ENCODE data around the gene PTPRG. TPM values are rescaled to one million over a fixed set of nuclear protein-coding genes. Genes with fewer than 3 reads are reported as not detected.

PTPRG gene
- total and polyA plus RNA-seq, 4 donors = 3.6 to 35.6 (median 8.1) TPM

DNA sequence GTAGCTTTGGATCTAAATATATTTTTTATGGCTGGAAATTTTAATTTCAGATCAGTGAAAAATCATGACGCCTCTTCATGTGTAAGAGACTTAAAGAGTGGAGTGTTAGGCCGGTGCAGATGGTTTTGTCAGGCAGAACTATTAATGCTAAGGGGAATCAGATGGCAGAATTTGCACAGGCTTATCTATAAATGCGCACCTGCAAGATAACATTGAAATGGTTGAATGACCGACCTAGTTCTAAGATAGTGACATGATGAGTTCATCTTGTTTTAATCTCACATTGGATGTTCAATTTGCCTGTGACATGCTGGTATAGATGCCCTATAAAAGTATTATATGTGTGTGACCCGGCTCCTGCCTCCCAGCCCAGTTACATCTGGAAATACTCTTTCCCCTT is 471.4 kb downstream of the PTPRG start:
- peaks cover 0 to 1% (median 0%) of the 10 kb centered on the region in 4 donors for H3K36me3 ChIP-seq (ENCODE audit: control insufficient read depth in 4 of 4, insufficient read depth in 3 of 4, low read depth in 1 of 4, low read length in 3 of 4)
- no peaks in the 10 kb centered on the region for H3K9me3 ChIP-seq (ENCODE audit: control insufficient read depth in 4 of 4, low read length in 3 of 4)
- WGBS = 95% methylated on average over 5 of the region's 5 CpGs
- TF ChIP-seq YY1 (IDR thresholded peaks at IDR 0.05) = no peak
- H3K4me3 ChIP-seq (ENCODE audit: low read depth in 1 of 3, low read length in 3 of 3) = no peak overlapping the region
- H3K4me1 ChIP-seq (ENCODE audit: control insufficient read depth in 4 of 4, insufficient read depth in 4 of 4, low read length in 3 of 4) = no peaks in the 10 kb centered on the region
- H3K9ac ChIP-seq (ENCODE audit: low read depth in 1 of 2, low read length in 2 of 2) = no peak overlapping the region
- no peak for DNase-seq (ENCODE audit: low spot score)
- no peaks in the 10 kb centered on the region for H3K27me3 ChIP-seq (ENCODE audit: control insufficient read depth in 4 of 4, insufficient read depth in 4 of 4, low read length in 3 of 4)
- no peak overlapping the region for H3K27ac ChIP-seq (ENCODE audit: low read depth in 1 of 2, low read length in 2 of 2)

DNA sequence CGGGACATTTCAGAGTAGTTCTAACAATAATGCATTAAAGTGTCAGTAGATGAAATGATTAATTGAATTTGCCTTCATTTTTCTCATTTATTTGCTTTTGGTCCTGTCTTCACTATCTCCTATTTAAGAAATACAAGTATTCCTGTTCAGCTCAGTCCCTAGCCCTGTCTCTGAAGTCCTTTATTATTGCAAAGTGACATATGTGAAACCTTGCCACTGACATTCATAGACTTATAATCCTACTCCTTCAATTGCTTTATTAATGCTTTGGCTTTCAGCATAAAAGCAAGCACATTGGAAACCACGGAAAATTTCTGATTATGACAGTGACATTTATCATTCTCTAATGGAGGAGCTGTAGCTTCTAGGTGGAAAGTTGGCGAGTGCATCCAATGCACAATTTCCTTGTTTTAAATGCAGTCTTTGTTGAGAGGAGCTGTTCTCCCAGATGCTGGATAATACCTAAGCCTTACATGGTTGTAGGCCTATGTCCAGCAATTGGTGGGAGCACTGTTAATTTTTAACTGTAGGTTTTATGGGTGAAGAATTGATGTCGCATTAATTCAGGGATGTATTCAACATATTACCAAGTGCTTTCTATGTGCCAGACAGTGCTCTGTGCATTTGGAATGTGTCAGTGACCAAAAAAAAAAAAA is 474.2 kb downstream of the PTPRG start:
- WGBS = 94% methylated on average over 4 of the region's 4 CpGs
- H3K27ac ChIP-seq (ENCODE audit: low read depth in 1 of 2, low read length in 2 of 2) = no peak overlapping the region
- TF ChIP-seq EGR1 (IDR thresholded peaks at IDR 0.05; ENCODE audit: low read depth in 2 of 2) (no peak), HNF4A (conservative IDR thresholded peaks at IDR 0.05) (no peak), FOXA2 (IDR thresholded peaks at IDR 0.05) (no peak), GABPA (IDR thresholded peaks at IDR 0.05 in 1 of 2, conservative IDR thresholded peaks at IDR 0.05 in 1 of 2) (no peak), NR2F2 (IDR thresholded peaks at IDR 0.05) (no peak), FOXA1 (IDR thresholded peaks at IDR 0.05) (no peak), YY1 (IDR thresholded peaks at IDR 0.05) (no peak), SP1 (IDR thresholded peaks at IDR 0.05) (no peak), JUND (IDR thresholded peaks at IDR 0.05) (no peak)
- TF ChIP-seq, protein P1, sequence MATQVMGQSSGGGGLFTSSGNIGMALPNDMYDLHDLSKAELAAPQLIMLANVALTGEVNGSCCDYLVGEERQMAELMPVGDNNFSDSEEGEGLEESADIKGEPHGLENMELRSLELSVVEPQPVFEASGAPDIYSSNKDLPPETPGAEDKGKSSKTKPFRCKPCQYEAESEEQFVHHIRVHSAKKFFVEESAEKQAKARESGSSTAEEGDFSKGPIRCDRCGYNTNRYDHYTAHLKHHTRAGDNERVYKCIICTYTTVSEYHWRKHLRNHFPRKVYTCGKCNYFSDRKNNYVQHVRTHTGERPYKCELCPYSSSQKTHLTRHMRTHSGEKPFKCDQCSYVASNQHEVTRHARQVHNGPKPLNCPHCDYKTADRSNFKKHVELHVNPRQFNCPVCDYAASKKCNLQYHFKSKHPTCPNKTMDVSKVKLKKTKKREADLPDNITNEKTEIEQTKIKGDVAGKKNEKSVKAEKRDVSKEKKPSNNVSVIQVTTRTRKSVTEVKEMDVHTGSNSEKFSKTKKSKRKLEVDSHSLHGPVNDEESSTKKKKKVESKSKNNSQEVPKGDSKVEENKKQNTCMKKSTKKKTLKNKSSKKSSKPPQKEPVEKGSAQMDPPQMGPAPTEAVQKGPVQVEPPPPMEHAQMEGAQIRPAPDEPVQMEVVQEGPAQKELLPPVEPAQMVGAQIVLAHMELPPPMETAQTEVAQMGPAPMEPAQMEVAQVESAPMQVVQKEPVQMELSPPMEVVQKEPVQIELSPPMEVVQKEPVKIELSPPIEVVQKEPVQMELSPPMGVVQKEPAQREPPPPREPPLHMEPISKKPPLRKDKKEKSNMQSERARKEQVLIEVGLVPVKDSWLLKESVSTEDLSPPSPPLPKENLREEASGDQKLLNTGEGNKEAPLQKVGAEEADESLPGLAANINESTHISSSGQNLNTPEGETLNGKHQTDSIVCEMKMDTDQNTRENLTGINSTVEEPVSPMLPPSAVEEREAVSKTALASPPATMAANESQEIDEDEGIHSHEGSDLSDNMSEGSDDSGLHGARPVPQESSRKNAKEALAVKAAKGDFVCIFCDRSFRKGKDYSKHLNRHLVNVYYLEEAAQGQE (IDR thresholded peaks at IDR 0.05) = no peak
- TF ChIP-seq, protein P2, sequence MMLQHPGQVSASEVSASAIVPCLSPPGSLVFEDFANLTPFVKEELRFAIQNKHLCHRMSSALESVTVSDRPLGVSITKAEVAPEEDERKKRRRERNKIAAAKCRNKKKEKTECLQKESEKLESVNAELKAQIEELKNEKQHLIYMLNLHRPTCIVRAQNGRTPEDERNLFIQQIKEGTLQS (IDR thresholded peaks at IDR 0.05) = no peak
- TF ChIP-seq, protein P3, sequence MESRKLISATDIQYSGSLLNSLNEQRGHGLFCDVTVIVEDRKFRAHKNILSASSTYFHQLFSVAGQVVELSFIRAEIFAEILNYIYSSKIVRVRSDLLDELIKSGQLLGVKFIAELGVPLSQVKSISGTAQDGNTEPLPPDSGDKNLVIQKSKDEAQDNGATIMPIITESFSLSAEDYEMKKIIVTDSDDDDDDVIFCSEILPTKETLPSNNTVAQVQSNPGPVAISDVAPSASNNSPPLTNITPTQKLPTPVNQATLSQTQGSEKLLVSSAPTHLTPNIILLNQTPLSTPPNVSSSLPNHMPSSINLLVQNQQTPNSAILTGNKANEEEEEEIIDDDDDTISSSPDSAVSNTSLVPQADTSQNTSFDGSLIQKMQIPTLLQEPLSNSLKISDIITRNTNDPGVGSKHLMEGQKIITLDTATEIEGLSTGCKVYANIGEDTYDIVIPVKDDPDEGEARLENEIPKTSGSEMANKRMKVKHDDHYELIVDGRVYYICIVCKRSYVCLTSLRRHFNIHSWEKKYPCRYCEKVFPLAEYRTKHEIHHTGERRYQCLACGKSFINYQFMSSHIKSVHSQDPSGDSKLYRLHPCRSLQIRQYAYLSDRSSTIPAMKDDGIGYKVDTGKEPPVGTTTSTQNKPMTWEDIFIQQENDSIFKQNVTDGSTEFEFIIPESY (IDR thresholded peaks at IDR 0.05) = no peak
- TF ChIP-seq, protein P4, sequence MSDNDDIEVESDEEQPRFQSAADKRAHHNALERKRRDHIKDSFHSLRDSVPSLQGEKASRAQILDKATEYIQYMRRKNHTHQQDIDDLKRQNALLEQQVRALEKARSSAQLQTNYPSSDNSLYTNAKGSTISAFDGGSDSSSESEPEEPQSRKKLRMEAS (IDR thresholded peaks at IDR 0.05) = no peak
- TF ChIP-seq, protein P5, sequence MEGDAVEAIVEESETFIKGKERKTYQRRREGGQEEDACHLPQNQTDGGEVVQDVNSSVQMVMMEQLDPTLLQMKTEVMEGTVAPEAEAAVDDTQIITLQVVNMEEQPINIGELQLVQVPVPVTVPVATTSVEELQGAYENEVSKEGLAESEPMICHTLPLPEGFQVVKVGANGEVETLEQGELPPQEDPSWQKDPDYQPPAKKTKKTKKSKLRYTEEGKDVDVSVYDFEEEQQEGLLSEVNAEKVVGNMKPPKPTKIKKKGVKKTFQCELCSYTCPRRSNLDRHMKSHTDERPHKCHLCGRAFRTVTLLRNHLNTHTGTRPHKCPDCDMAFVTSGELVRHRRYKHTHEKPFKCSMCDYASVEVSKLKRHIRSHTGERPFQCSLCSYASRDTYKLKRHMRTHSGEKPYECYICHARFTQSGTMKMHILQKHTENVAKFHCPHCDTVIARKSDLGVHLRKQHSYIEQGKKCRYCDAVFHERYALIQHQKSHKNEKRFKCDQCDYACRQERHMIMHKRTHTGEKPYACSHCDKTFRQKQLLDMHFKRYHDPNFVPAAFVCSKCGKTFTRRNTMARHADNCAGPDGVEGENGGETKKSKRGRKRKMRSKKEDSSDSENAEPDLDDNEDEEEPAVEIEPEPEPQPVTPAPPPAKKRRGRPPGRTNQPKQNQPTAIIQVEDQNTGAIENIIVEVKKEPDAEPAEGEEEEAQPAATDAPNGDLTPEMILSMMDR (IDR thresholded peaks at IDR 0.05; ENCODE audit: low read depth, low read length, missing input control) = no peak
- no peak overlapping the region for H3K9ac ChIP-seq (ENCODE audit: low read depth in 1 of 2, low read length in 2 of 2)
- DNase-seq (ENCODE audit: low spot score) = no peak
- no peaks in the 10 kb centered on the region for H3K27me3 ChIP-seq (ENCODE audit: control insufficient read depth in 4 of 4, insufficient read depth in 4 of 4, low read length in 3 of 4)
- peaks cover 0 to 1% (median 0%) of the 10 kb centered on the region in 4 donors for H3K36me3 ChIP-seq (ENCODE audit: control insufficient read depth in 4 of 4, insufficient read depth in 3 of 4, low read depth in 1 of 4, low read length in 3 of 4)
- no peaks in the 10 kb centered on the region for H3K4me1 ChIP-seq (ENCODE audit: control insufficient read depth in 4 of 4, insufficient read depth in 4 of 4, low read length in 3 of 4)
- H3K9me3 ChIP-seq (ENCODE audit: control insufficient read depth in 4 of 4, low read length in 3 of 4) = no peaks in the 10 kb centered on the region
- H3K4me3 ChIP-seq (ENCODE audit: low read depth in 1 of 3, low read length in 3 of 3) = no peak overlapping the region

All from liver (tissue), 9 donors.